ENCODE measurements around the gene CITED4. TPM values are rescaled to one million over a fixed set of nuclear protein-coding genes. Genes with fewer than 3 reads are reported as not detected.

Gene CITED4
- total RNA-seq, 1 experiment from 2014 or later, result 7.8 TPM

DNA sequence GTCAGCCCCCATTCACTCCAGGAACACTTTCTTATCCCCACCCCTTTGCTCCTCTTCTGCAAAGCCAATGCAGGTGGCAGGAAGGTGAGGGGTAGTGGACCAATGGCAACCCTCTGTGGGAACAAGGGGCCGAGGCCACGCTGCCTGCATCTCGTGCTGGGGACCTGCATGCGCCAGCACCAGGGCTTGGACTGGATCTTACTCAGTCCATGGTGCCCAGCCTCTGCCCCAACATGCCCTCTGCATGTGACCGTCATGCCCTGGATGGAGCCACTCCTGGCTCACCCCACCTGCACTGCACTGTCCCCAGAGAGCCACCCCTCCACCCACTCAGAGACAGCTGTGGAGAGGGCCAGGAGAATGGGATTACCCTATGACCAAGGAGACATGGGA, 22.2 kb downstream of the CITED4 start:
- RAD21 ChIA-PET (ENCODE audit: low non-redundant PET in 1 of 2, low total read pairs in 2 of 2, uncharacterized antibody in 2 of 2, unreplicated experiment in 2 of 2), result no interaction called here
- CTCF ChIA-PET, result no interaction called here
- TF ChIP-seq YY1 (IDR thresholded peaks at IDR 0.05; ENCODE audit: extremely low read depth, insufficient replicate concordance, low read depth, low read length), result no peak
- no peak for TF ChIP-seq TCF7L2 (IDR thresholded peaks at IDR 0.05; ENCODE audit: borderline replicate concordance, extremely low read depth, insufficient read depth, insufficient read length)
- TF ChIP-seq ZNF274 (IDR thresholded peaks at IDR 0.05; ENCODE audit: low read depth, low read length), result no peak
- TF ChIP-seq SP1 (IDR thresholded peaks at IDR 0.05; ENCODE audit: low read depth), result no peak
- TF ChIP-seq, protein P1, sequence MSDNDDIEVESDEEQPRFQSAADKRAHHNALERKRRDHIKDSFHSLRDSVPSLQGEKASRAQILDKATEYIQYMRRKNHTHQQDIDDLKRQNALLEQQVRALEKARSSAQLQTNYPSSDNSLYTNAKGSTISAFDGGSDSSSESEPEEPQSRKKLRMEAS (IDR thresholded peaks at IDR 0.05), result no peak
- TF ChIP-seq, protein P2, sequence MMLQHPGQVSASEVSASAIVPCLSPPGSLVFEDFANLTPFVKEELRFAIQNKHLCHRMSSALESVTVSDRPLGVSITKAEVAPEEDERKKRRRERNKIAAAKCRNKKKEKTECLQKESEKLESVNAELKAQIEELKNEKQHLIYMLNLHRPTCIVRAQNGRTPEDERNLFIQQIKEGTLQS (IDR thresholded peaks at IDR 0.05), result no peak
- TF ChIP-seq, protein P3, sequence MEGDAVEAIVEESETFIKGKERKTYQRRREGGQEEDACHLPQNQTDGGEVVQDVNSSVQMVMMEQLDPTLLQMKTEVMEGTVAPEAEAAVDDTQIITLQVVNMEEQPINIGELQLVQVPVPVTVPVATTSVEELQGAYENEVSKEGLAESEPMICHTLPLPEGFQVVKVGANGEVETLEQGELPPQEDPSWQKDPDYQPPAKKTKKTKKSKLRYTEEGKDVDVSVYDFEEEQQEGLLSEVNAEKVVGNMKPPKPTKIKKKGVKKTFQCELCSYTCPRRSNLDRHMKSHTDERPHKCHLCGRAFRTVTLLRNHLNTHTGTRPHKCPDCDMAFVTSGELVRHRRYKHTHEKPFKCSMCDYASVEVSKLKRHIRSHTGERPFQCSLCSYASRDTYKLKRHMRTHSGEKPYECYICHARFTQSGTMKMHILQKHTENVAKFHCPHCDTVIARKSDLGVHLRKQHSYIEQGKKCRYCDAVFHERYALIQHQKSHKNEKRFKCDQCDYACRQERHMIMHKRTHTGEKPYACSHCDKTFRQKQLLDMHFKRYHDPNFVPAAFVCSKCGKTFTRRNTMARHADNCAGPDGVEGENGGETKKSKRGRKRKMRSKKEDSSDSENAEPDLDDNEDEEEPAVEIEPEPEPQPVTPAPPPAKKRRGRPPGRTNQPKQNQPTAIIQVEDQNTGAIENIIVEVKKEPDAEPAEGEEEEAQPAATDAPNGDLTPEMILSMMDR (IDR thresholded peaks at IDR 0.05 in 2 of 3, conservative IDR thresholded peaks at IDR 0.05 in 1 of 3; ENCODE audit: borderline replicate concordance in 1 of 3, insufficient read depth in 1 of 3, low read depth in 2 of 3, low read length in 2 of 3), result no peak
- no peak for TF ChIP-seq EZH2phosphoT487 (IDR thresholded peaks at IDR 0.05; ENCODE audit: borderline replicate concordance)
- no peak for TF ChIP-seq EZH2 (IDR thresholded peaks at IDR 0.05)
- H3K36me3 ChIP-seq (ENCODE audit: control insufficient read depth in 1 of 2, insufficient read depth in 2 of 2, low read length in 2 of 2), result no peaks in the 10 kb centered on the region; a peak in 1 of 4 replicates
- no TSS peak for BruUV-seq (replicated peaks)
- no peaks in the 10 kb centered on the region for H4K20me1 ChIP-seq (ENCODE audit: insufficient read depth)
- no peaks in the 10 kb centered on the region for H3K27me3 ChIP-seq (ENCODE audit: insufficient read depth, low read length)
- DNase-seq (ENCODE audit: low read depth, low spot score) (no peak), ATAC-seq (no peak)
- H3K4me1 ChIP-seq (ENCODE audit: control insufficient read depth in 1 of 2, insufficient read depth in 2 of 2, low read length in 2 of 2), result no peaks in the 10 kb centered on the region
- H3K9me2 ChIP-seq (ENCODE audit: insufficient read depth), result no peaks in the 10 kb centered on the region
- POLR2A ChIA-PET, result no interaction called here
- H3K4me2 ChIP-seq (ENCODE audit: low read length), result no peak overlapping the region
- no peak overlapping the region for H2AFZ ChIP-seq (ENCODE audit: low read depth, low read length, poor library complexity, severe bottlenecking)
- H3K9me3 ChIP-seq (ENCODE audit: control insufficient read depth in 1 of 2, insufficient read depth in 1 of 2, low read depth in 1 of 2, low read length in 2 of 2), result peaks cover 0 to 8% of the 10 kb centered on the region in 2 experiments; a peak in 1 of 4 replicates
- H3K4me3 ChIP-seq (replicated peaks in 1 of 2; ENCODE audit: low read depth in 1 of 2, low read length in 2 of 2), result no peak overlapping the region
- no peak overlapping the region for H3K27ac ChIP-seq (ENCODE audit: low read depth, low read length)
- H3K79me2 ChIP-seq (ENCODE audit: insufficient read depth, low read length), result no peaks in the 10 kb centered on the region
- H3K9ac ChIP-seq (ENCODE audit: low read length), result no peak overlapping the region
- intact Hi-C loops (cut with micrococcal nuclease), result no loop called here

All from HCT116 (cell line).